HG02870 (cell line): ENCODE results near the gene ZBTB16.

ENCODE experiments used
- ATAC-seq: cut with Tn5 transposase; IDR thresholded peaks from one replicate; pipeline ENCODE4 v1.9.1; 2021; ENCODE audit warnings: mild to moderate bottlenecking, moderate library complexity; ENCODE audit not compliant: unreplicated experiment

ZBTB16 gene

GRCh38 chr11:114178656-114179055 lies 119.1 kb downstream of the ZBTB16 start:
- ATAC-seq: no peak

GRCh38 chr11:114179234-114179941 lies 119.9 kb downstream of the ZBTB16 start:
- no peak for ATAC-seq

- no peak for ATAC-seq
Measured at GRCh38 chr11:114180301-114181055, 121.0 kb downstream of the ZBTB16 start.

GRCh38 chr11:114181195-114181594 lies 121.7 kb downstream of the ZBTB16 start:
- no peak for ATAC-seq

GRCh38 chr11:114181752-114182151 lies 122.2 kb downstream of the ZBTB16 start:
- ATAC-seq: no peak

- no peak for ATAC-seq
Measured at GRCh38 chr11:114182471-114183043, 123.0 kb downstream of the ZBTB16 start.

- ATAC-seq: no peak
Measured at GRCh38 chr11:114183044-114183511, 123.6 kb downstream of the ZBTB16 start.

GRCh38 chr11:114185436-114185835 lies 125.9 kb downstream of the ZBTB16 start:
- no peak for ATAC-seq

GRCh38 chr11:114187173-114187572 lies 127.7 kb downstream of the ZBTB16 start:
- ATAC-seq: no peak

GRCh38 chr11:114188851-114189570 lies 129.5 kb downstream of the ZBTB16 start:
- ATAC-seq: no peak

- no peak for ATAC-seq
Measured at GRCh38 chr11:114190630-114191029, 131.1 kb downstream of the ZBTB16 start.

- no peak for ATAC-seq
Measured at GRCh38 chr11:114191893-114192292, 132.4 kb downstream of the ZBTB16 start.

GRCh38 chr11:114192841-114193389 lies 133.4 kb downstream of the ZBTB16 start:
- ATAC-seq: no peak

- ATAC-seq: no peak
Measured at GRCh38 chr11:114193730-114194679, 134.5 kb downstream of the ZBTB16 start.

GRCh38 chr11:114194702-114195101 lies 135.2 kb downstream of the ZBTB16 start:
- no peak for ATAC-seq

- no peak for ATAC-seq
Measured at GRCh38 chr11:114195151-114195550, 135.6 kb downstream of the ZBTB16 start.

- ATAC-seq: no peak
Measured at GRCh38 chr11:114195981-114196731, 136.6 kb downstream of the ZBTB16 start.

- ATAC-seq: no peak
Measured at GRCh38 chr11:114196997-114197703, 137.6 kb downstream of the ZBTB16 start.
